Neural progenitor cell (in vitro differentiated cells): ENCODE results near the gene SLC12A9. TPM values are rescaled to one million over a fixed set of nuclear protein-coding genes. Genes with fewer than 3 reads are reported as not detected.
A peak's percentile ranks its signal among the peaks of the same experiment; 100 is the strongest.

Source experiments
- DNase-seq: peaks from one replicate; pipeline ENCODE4 v3.0.0-alpha.2; 2016; ENCODE audit warnings: low spot score
- H2AFZ ChIP-seq: fragments of 200-600 bp; sonication (generic); replicated peaks from 2 replicates; pipeline ENCODE4 v1.6.1; 2016; ENCODE audit warnings: antibody characterized with exemption
- H3F3A ChIP-seq: fragments of 200-600 bp; sonication (generic); 2 replicates; pipeline ENCODE4 v1.6.1; 2016; ENCODE audit warnings: antibody characterized with exemption, low read depth
- H3K27ac ChIP-seq: fragments of 200-600 bp; sonication (generic); 2 replicates; pipeline ENCODE4 v1.5.1; 2016; ENCODE audit warnings: mild to moderate bottlenecking
- H3K27me3 ChIP-seq: fragments of 200-600 bp; sonication (generic); 2 replicates; pipeline ENCODE4 v1.6.1; 2016; ENCODE audit warnings: mild to moderate bottlenecking, moderate library complexity
- H3K36me3 ChIP-seq: fragments of 200-600 bp; sonication (generic); 2 replicates; pipeline ENCODE4 v1.5.1; 2016
- H3K4me1 ChIP-seq: fragments of 200-600 bp; sonication (generic); 2 replicates; pipeline ENCODE4 v1.6.1; 2016; ENCODE audit warnings: mixed run types
- H3K4me2 ChIP-seq: fragments of 200-600 bp; sonication (generic); 2 replicates; pipeline ENCODE4 v1.6.1; 2016
- H3K4me3 ChIP-seq: fragments of 200-600 bp; sonication (generic); 2 replicates; pipeline ENCODE4 v1.5.1; 2016
- H3K79me2 ChIP-seq: fragments of 200-600 bp; sonication (generic); 2 replicates; pipeline ENCODE4 v1.6.1; 2016; ENCODE audit warnings: low read depth
- H3K9ac ChIP-seq: fragments of 200-600 bp; sonication (generic); 2 replicates; pipeline ENCODE4 v1.6.1; 2016
- H3K9me3 ChIP-seq: fragments of 200-600 bp; sonication (generic); 2 replicates; pipeline ENCODE4 v1.5.1; 2016; ENCODE audit warnings: low read depth
- H4K20me1 ChIP-seq: fragments of 200-600 bp; sonication (generic); 2 replicates; pipeline ENCODE4 v1.6.1; 2016; ENCODE audit warnings: low read depth
- H3K27ac Mint-ChIP-seq: 3 replicates; pipeline ENCODE4 v1.8.0; 2021; ENCODE audit warnings: mixed read lengths
- H3K27me3 Mint-ChIP-seq: 2 replicates; pipeline ENCODE4 v1.8.0; 2022; ENCODE audit warnings: low read depth, mild to moderate bottlenecking, inconsistent platforms, moderate library complexity, mixed read lengths; ENCODE audit not compliant: insufficient read depth
- H3K36me3 Mint-ChIP-seq: 3 replicates; pipeline ENCODE4 v1.8.0; 2021; ENCODE audit warnings: mixed read lengths
- H3K4me1 Mint-ChIP-seq: 3 replicates; pipeline ENCODE4 v1.8.0; 2021; ENCODE audit warnings: mixed read lengths
- H3K4me3 Mint-ChIP-seq: 3 replicates; pipeline ENCODE4 v1.8.0; 2021; ENCODE audit warnings: mild to moderate bottlenecking, moderate library complexity, mixed read lengths
- H3K9me3 Mint-ChIP-seq: 3 replicates; pipeline ENCODE4 v1.8.0; 2020; ENCODE audit warnings: mixed read lengths
- CTCF ChIP-seq: fragments of 200-600 bp; sonication (generic); IDR thresholded peaks from 2 replicates; pipeline ENCODE4 v1.5.1; 2017; ENCODE audit warnings: antibody characterized with exemption, mild to moderate bottlenecking
- EZH2 ChIP-seq: fragments of 200-600 bp; sonication (generic); IDR thresholded peaks from 2 replicates; pipeline ENCODE4 v1.6.1; 2017; ENCODE audit warnings: antibody characterized with exemption, mild to moderate bottlenecking, moderate library complexity
- EZH2phosphoT487 ChIP-seq: fragments of 200-600 bp; sonication (generic); IDR thresholded peaks from 2 replicates; pipeline ENCODE4 v1.6.1; 2017; ENCODE audit warnings: antibody characterized with exemption
- total RNA-seq: library from RNA; depleted of rRNA; stranded (reverse); fragments of >200 nt; gene quantifications from 2 replicates; pipeline ENCODE4 v1.2.3, GENCODE V29; 2015; ENCODE audit warnings: low replicate concordance

The SLC12A9 gene
- total RNA-seq, 1 donor from 2014 or later, result 3.5 TPM

- H3K4me1 Mint-ChIP-seq, result peaks cover 36% of the 10 kb centered on the region
- Histone ChIP-seq H3K4me3 (no peak overlapping the region), H3K36me3 (no peaks in the 10 kb centered on the region), H2AFZ (no peak overlapping the region), H3K79me2 (no peaks in the 10 kb centered on the region), H3K9ac (no peak overlapping the region), H4K20me1 (no peaks in the 10 kb centered on the region), H3K27me3 (no peaks in the 10 kb centered on the region), H3K9me3 (no peaks in the 10 kb centered on the region), H3F3A (peaks cover 50% of the 10 kb centered on the region), H3K4me2 (no peak overlapping the region), H3K27ac (no peak overlapping the region), H3K4me1 (peaks cover 25% of the 10 kb centered on the region)
- no peak overlapping the region for H3K4me3 Mint-ChIP-seq
- DNase-seq, result no peak
- H3K27me3 Mint-ChIP-seq, result peaks cover under 1% of the 10 kb centered on the region
- no peaks in the 10 kb centered on the region for H3K9me3 Mint-ChIP-seq
- TF ChIP-seq CTCF (no peak), EZH2phosphoT487 (no peak), EZH2 (no peak)
- no peak overlapping the region for H3K27ac Mint-ChIP-seq
- H3K36me3 Mint-ChIP-seq, result no peaks in the 10 kb centered on the region
Observed at GRCh38 chr7:100839361-100839760, 13.2 kb upstream of the SLC12A9 start.

DNA sequence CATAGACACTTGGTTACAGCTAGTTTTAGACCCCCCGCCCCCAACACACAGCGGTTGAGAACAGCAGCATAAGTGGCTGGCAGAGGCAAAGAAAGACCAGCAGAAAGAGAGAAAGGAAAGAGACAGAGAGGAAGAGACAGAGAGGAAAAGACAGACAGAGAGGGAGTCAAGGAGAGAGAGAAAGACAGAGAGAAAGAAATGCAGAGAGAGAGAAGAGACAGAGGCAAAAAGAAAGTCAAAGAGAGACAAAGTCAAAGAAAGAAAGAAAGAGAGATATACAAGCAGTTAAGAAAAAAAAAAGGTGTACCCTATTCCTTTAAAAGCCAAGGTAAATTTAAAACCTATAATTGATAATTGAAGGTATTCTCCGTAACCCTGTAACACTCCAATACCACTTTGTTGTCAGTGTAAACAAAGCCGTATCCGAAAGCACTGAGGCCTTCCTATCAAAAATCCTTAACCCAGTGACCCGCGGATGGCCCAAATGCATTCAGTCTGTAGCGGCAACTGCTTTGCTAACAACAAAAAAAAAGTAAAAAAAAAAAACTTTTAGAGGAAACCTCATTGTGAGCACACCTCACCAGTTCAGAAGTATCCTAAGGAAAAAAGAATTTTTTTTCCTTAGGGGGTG, 11.9 kb upstream of the SLC12A9 start:
- Histone ChIP-seq H3K9me3 (no peaks in the 10 kb centered on the region), H3K4me3 (peak overlapping the region; percentile 6), H4K20me1 (no peaks in the 10 kb centered on the region), H3K27ac (peak overlapping the region; percentile 72), H3K36me3 (no peaks in the 10 kb centered on the region), H3K4me1 (peaks cover 24% of the 10 kb centered on the region), H3K79me2 (no peaks in the 10 kb centered on the region), H2AFZ (peak overlapping the region; percentile 87), H3F3A (peaks cover 39% of the 10 kb centered on the region), H3K4me2 (peak overlapping the region; percentile 62), H3K27me3 (no peaks in the 10 kb centered on the region), H3K9ac (no peak overlapping the region)
- TF ChIP-seq CTCF (no peak), EZH2phosphoT487 (no peak), EZH2 (no peak)
- Mint-ChIP-seq H3K36me3 (no peaks in the 10 kb centered on the region), H3K27ac (peak overlapping the region; percentile 31), H3K27me3 (no peaks in the 10 kb centered on the region), H3K4me1 (peaks cover 35% of the 10 kb centered on the region), H3K4me3 (peak overlapping the region; percentile 4), H3K9me3 (no peaks in the 10 kb centered on the region)
- DNase-seq, result peak; percentile 49

DNA sequence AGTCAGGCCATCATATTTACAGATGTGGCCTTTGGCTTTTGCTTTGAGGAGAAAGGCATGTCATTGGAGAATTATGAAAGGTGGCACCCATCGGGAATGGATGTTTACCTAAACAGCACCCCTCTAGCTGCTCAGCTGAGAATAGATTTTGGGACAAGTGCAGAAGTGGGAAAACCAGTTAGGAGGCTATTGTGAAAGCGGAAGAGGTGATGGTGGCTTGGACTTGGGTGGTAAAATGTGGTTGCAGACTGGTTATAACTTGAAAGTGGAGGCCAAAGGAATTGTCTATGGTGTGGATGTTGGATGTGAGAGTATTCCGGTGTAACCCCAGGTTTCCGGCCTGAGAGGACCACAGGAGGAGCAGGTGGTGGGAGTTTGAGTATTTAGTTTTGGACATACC, 5.2 kb upstream of the SLC12A9 start:
- H3K79me2 ChIP-seq, result no peaks in the 10 kb centered on the region
- Mint-ChIP-seq H3K36me3 (no peaks in the 10 kb centered on the region), H3K27me3 (peaks cover 6% of the 10 kb centered on the region), H3K4me3 (no peak overlapping the region), H3K4me1 (peaks cover 4% of the 10 kb centered on the region), H3K9me3 (no peaks in the 10 kb centered on the region), H3K27ac (peak overlapping the region; percentile 16)
- no peak overlapping the region for H2AFZ ChIP-seq
- no peak overlapping the region for H3K4me3 ChIP-seq
- no peaks in the 10 kb centered on the region for H3K36me3 ChIP-seq
- TF ChIP-seq EZH2 (no peak), CTCF (no peak), EZH2phosphoT487 (no peak)
- peaks cover 3% of the 10 kb centered on the region for H3F3A ChIP-seq
- H3K9me3 ChIP-seq, result no peaks in the 10 kb centered on the region
- no peaks in the 10 kb centered on the region for H4K20me1 ChIP-seq
- no peak overlapping the region for H3K9ac ChIP-seq
- H3K4me2 ChIP-seq, result no peak overlapping the region
- no peaks in the 10 kb centered on the region for H3K27me3 ChIP-seq
- H3K4me1 ChIP-seq, result no peaks in the 10 kb centered on the region
- no peak overlapping the region for H3K27ac ChIP-seq
- no peak for DNase-seq
